HG02571 (cell line): ENCODE results near the gene NUDT12.
A peak's percentile ranks its signal among the peaks of the same experiment; 100 is the strongest.

Experiments used
- ATAC-seq: cut with Tn5 transposase; IDR thresholded peaks from one replicate; pipeline ENCODE4 v1.9.1; 2021; ENCODE audit warnings: mild to moderate bottlenecking, moderate library complexity; ENCODE audit not compliant: unreplicated experiment

The NUDT12 gene

DNA sequence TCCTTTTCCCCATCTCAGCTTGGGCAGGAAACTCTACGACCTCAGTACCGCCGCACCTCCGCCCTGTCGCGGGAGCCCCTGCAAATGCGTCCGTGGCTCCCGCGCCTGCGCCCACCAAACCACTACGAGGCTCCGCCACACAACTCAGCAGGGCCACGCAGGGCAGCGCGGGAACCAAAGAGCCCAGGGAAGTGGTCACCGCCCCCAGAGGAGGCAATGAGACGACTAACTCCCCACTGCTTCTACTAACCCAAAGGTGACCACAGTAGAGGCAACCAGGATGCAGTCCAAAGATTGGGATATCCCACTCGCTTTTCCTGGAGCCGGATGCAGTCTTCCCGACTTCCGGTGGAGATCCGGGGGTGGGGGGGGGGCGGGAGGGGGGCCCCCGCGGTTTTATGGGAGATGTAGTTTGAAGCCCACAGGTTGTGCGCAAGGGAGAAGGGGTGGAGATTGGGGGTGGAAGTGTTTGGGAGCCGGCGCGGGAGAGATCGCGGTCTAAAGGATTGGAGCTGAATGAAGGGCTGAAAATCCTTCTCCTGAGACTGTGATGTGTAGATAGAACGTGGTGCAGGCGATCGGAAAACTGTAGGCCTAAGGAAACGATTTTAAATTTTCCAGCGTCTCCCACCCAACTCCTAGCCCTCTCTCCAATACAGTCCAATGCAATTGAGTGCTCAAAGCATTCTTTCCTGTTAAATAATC is at the start of gene NUDT12:
TSS of gene NUDT12 (minus strand) at position 337 of the 705 bp plus-strand sequence. CDS start 2,541 bp downstream, outside the sequence.
- peak; percentile 77 for ATAC-seq

DNA sequence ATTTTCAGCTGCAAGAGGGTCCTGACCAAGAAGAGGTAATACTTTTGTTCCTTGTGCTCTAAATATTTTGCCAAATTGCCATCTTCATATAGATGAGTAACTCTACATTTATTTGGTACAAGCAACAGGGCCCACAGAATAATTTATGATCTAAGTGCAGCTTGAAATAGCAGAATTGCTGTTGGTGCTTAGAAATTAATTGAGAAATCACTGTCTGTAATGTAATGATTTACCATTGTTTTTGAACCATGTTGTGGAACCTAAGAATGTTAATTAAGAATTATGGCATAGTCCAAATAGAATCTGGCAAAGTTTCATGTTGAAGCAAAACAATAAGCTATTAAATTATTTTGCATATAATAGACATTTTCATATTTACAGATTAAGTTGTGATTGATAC is 44.8 kb upstream of the NUDT12 start:
- ATAC-seq, result no peak

DNA sequence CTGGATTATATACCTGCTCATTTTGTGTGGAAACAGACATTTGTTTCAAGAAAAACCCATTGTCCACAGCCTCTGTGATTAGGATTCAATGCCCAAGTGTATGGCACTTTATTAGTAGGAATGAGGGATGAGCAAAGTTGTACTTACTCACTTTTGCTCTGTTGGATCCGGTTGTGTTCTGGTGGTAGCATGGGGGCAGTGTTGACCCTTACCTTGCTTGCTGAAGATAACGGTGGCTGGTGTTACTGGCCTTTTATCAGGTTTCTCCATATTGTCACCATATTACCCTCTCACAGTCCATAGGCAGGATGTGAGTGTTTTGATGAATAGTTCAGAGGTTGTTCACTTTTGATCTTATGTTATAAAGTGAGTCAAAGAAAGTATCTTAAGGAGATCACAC is 42.7 kb upstream of the NUDT12 start:
- no peak for ATAC-seq

DNA sequence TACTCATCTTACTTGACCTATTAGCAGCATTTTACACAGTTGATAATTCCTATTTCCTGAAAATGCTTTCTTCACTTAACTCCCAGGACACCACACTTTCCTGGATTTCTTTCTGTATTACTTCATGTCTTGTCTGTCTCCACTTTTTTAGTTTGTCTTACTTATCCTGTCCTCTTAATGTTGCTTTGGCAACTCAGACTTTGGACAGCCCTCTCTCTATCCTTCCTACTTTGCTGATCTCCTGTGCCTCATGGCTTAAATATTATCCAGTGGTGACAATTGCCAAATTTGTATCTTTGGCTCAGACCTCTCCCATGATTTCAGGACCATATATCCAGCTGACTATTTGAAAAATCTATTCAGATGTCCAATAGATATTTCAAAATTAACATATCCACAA is 39.8 kb upstream of the NUDT12 start:
- ATAC-seq, result no peak

DNA sequence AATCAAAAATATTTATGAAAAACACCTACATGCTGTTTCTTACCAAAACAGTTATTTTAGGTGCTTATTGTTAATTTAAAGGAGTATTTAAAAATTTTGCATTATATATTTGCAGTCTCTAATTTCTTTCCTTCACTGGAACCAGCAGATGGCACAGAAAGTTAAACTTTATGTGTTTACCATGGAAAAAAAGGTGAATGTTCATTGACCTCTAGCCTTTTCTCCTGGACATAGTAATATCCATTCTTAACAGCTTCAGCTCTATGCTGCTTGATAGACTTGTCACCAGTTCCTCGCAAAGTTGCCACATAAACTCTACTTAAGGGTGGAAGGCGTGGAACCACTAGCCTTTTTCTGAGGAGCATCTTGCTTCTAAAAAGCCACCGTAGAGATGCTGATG is 38.7 kb upstream of the NUDT12 start:
- no peak for ATAC-seq

DNA sequence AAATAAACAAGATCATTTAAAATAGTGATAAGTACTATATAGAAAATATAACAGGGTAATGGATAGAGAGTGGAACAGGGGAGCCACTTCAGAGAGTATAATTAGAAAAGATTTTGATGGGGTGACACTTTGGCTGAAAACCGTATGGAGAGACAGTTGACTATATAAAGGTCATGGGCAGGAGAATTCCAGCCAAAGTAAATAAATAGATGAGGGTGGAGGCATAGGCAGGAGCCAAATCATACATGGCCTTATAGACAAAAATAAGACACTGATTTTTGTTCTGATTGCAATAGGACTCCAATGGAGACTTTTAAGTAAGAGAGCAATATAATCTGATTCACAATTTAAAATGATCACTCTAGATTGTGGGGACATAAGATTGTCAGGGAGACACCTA is 37.5 kb upstream of the NUDT12 start:
- no peak for ATAC-seq

DNA sequence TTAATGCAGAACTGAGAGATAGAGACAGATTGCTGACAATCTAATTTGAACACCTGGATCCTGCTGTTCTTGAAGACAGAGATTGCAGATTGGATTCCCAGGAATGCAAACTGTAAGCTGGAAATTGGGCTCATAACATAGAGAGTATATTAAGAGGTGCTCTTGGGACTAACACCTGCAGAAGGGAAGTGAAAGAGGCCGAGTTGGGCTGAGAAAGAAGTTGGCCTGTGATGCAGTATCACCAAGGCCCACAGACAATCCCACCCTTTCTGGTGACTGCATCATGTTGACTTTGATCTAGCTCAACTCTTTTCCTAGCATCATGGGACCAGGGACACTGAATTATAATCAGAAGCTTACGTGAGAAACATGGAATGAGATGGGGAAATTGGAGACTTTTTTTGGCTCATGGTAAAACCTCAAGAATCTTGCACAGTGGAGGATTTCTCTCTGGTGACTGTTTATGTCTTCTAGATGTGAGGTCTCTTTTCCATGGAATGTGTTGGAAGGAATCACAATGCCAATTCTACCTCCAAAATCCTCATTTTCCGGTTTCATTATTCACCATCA is 36.5 kb upstream of the NUDT12 start:
- ATAC-seq, result no peak

DNA sequence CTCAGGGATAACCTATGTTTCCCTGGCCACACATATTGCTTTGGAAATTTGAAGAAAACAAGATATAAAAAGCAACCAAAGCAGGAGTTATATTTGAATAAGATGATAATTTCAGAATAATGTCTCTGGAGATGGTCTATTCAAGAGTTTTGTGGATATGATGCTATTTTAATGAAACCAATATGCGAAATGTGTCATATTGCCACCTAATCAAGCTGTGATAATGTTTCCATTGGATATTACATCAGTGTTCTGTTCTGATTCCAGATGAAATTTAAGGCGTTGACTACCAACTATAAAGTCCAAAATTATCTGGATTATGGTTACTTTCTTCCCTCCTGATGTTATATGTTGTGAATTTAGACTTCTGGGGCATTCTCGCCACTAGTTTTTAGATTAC is 27.6 kb upstream of the NUDT12 start:
- no peak for ATAC-seq

DNA sequence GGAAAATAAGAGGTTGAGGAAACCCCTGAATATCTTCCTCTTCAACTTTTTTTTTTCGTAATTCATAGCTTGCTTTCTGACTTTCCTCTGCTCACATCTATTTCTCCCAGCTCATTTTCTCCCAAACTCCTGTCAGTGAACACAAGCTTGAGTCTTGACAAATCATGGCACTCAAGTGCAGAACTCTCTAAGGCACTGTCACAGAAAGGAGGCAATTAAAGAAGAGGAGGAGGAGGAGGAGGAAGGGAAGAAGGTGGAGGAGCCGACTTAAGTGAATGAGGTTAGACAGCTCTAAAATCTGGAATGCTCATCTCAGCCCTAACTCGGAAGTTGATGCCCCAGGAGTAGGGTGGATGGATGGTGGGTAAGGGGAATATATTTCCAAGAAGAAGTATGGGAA is 27.2 kb upstream of the NUDT12 start:
- ATAC-seq, result no peak

DNA sequence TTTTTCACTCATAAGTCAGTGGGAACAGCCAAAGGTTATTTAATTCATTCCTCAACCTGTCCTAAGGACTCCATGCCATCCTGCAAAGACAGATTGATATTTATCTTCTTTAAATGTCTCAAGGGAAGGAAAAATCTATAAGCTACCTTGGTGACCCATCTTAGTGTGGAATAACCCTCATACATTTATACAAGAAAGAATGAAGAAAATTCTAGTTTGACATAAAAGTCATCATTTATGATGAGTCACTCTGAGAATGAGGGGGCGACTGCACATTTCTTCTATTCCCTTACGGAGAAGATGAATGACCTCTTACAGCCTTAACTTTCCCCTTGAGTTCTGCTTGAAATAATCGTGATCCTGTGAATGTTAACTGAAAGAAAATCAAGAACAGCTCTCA is 26.8 kb upstream of the NUDT12 start:
- no peak for ATAC-seq

DNA sequence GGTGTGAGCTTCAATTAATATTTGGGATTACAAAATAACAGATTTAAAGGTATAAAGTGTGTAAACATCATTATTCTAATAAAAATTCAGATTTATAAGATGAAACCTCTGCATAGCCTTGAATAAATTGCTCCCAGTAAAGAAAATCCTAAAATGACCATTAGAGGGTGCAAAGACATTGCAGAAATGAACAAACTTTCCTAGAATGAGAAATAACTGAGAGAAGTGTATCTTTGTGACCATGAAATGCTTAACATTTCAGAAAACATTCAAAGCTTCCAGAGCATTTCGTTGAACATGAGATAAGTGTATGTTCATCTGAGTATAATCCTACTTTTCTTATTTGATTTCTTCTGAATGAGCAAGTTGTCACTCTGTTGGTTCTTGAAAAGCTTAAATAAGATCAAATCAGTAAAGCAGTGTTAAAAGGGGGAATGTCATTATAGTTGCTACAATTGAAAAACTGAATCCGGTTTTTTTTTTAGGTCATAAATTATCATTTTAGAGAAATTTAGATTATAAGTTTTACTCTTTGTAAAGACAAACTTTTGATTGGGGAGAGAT is 24.7 kb upstream of the NUDT12 start:
- ATAC-seq, result no peak

DNA sequence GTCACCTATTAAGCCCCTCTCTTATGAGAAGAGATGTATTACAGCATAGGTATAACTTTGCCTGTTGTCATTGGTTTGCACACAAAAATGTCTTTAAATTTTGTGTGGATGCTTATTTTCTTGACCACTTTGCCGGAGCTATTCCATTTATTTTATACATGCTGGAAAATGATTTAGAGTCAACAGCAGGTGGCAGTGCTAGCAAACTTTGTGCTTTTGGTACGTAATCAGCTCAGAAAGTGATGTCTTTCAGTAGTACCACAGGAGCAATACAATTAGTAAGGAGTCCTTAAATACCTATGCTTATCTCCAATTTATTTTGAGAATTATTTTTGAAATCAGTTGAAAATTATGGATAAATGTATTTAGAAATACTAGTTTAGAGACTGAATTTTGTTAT is 19.8 kb upstream of the NUDT12 start:
- ATAC-seq, result no peak

DNA sequence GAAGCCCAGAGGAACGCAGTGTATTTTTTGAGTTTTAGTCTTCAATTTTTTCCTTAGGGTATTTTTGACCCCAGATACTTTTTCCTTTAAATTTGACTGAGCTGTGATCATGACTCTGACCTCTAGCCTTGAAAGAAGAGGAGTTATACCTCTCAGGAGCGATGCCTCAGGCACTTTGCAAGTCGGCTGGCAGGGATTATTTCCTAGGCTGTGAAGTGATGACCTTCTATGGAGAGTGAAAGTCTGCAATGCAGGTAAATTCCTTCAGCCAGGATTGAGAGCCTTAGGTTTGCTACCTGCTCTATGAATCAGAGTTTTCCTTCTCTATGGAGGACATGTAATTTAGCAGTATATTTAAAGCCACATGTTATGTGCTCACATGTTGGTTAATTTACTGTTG is 10.8 kb upstream of the NUDT12 start:
- no peak for ATAC-seq

DNA sequence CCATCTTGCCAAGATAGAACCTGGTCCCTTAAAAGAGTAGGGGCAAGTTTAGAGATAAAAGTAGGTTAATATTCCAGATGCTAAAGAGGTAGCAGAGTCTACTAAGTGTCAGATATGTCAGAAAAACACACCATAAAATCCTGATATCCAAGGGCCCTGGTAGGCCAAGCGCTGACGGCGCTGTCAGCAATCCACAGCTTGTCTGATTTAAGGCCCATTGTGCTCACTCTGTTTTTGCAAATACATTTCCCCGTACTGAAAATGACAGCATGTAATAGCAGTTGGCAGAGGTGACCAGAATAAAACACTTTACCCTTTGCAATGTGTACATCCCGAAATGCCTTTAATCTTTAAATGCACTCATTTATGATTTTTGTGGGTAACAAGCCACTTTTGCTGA is 9.9 kb upstream of the NUDT12 start:
- ATAC-seq, result no peak

DNA sequence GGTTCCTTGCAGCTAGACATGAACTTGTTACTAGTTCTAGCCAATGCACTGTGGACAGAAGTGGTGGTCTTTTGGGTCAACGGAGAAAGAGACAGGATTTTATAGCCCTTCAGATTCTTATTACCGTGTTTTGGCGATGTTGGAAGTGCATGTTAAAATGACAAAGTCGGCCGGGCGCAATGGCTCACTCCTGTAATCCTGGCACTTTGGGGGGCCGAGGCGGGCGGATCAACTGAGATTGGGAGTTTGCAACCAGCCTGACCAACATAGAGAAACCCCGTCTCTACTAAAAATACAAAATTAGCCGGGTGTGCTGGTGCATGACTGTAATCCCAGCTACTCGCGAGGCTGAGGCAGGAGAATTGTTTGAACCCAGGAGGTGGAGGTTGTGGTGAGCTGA is 9.1 kb upstream of the NUDT12 start:
- ATAC-seq, result no peak

DNA sequence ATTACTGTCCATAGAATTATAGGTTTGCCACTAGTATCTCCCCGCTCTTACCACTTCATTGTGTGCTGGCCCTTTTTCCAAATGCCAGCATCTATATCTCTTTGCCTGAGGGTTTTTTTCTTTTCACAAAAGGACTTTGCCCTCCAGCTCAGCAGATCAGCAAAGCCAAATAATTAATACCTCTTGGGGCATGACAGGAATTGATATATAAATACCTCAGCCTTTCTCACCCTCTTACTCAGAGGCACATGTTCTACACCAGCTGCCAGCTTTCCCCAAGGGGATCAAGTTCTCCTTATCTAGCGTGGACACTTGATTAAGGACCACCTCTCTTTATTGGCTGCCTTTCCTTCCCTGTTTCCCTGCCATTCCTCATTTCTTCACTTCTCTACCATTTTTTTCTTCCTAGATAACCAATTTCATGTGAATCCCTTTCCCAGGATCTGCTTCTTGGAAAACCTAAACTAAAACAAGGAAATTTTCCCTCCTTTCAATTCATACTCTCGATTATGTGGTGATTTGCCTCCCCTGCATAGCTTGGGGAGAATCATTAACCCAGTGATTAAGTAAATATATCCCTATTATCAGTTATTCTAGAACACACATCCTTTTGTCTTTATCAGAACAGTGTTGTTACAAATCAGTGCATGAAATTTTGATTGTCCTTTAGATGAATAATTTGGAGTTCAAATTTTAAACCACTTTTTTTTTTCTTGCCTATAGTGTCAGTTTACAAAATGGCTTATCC is 6.9 kb upstream of the NUDT12 start:
- no peak for ATAC-seq

DNA sequence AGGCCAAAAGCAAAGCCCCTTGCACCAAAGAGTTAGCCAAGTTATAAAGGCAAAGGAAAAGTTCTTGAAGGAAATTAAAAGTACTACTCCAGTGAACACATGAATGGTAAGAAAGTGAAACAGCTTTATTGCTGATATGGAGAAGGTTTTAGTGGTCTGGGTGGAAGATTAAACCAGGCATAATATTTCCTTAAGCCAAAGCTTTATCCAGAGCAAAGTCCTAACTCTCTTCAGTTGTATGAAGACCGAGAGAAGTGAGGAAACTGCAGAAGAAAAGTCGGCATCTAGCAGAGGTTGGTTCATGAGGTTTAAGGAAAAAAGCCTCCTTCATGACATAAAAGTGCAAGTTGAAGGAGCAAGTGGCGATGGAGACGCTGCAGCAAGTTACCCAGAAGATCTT is 3.1 kb upstream of the NUDT12 start:
- ATAC-seq, result no peak

DNA sequence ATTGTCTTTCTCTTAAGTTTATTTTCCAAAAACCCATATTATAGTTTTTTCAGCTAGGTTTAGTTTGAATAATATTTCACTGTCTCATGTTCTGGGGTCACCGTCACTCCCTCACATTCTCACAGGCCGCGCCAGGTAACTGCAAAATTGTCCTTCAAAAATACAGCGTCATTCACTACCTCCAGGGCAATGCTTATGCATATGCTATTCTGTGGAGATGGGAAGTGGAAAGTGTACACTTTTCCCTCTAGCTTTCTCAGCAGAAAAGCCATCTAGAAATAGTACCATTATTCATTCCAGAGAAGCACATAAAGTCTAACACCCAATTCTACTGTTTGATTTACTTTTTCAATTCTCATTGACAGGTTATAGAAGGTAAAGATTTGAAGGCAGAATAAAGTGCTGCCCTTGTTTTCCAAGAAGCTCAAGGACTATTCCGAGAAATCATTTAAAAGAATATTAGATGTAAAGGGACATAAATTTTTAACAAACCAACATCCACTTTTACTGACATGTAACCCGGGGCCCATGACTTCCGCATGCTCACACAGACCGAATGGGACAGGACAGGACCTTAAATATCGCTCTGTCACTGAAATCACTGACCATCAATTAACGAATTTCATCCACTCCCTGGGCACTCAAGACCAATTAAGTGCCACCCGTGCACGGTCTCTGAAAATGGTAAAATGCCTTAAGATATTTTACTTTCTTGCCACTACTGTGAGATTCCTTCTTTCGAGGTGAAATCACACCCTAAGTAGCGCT is 720 bp downstream of the NUDT12 start:
- peak; percentile 46 for ATAC-seq

DNA sequence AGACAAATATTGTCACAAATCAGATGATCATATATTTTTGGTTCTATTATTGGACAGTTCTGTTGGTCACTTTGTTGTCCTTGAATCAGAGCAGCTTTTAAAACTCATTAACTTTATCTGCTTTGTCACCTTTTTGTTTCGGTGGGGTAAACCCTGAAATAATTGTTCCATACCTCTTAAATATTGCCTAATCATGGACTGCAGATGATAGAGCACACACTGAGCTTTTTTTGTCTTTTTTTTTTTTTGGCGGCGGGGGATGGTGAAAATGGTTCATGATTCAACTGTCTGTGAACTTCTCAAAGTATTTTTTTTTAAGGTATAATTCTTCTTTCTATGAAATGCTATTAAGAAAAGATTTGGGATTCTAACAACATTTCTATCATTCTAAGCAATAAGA is 1.8 kb downstream of the NUDT12 start:
- no peak for ATAC-seq

DNA sequence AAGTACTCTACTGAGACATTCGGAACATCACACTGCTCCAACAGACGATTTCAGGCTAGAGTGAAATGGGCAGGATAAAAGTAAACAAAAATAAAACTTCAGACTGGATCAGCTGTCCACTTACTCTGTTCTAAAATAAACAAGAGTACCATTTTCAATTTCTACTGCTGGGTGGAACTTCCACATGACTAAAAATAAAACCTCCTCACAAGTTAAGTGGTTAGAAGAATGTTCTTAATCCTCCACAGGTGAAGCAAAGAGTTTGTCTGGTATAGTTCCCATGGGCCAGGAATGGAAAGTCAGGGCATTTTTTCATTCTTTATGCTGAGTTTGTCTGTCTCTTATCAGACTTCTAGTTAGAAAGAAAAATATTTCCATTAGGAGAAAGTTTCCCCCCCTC is 15.7 kb downstream of the NUDT12 start:
- ATAC-seq, result no peak

DNA sequence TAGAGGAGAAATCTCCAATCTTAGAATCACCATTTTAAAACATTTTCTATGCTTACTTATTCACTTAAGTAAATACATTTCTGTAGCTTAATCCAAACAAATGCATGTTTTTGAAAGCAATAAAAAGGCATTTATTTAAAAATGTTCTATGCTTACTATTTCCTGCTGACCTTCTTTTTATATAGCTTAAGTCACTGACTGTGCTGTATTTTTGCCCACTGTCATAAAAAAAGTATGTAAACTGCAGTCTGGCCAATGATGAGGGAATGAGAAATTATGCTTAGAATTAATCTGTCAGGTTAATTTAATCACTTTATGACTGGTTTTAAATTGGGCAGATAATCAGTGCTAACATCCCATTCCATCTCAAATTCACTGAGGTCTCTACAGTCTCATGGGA is 20.1 kb downstream of the NUDT12 start:
- ATAC-seq, result no peak
